GM12878 (cell line): ENCODE measurements around the gene FKBP2. TPM values are rescaled to one million over a fixed set of nuclear protein-coding genes. Genes with fewer than 3 reads are reported as not detected.

ENCODE experiments used
- ASH2L ChIP-seq: fragments of 300-600, 200-600 bp; sonication (generic); IDR thresholded peaks from 2 replicates; pipeline ENCODE4 v1.6.1; 2017; ENCODE audit warnings: low read depth, mild to moderate bottlenecking, borderline replicate concordance
- BACH1 ChIP-seq: fragments of 450-650 bp; IDR thresholded peaks from 2 replicates; pipeline ENCODE4 v1.6.1; 2017; ENCODE audit warnings: mild to moderate bottlenecking, borderline replicate concordance
- CBX5 ChIP-seq: sonication (generic); IDR thresholded peaks from 2 replicates; pipeline ENCODE4 v1.6.1; 2016; ENCODE audit warnings: low read depth, moderate library complexity, mild to moderate bottlenecking, inconsistent platforms
- CTCF ChIP-seq, 3 experiments: IDR thresholded peaks in 2 of 3; conservative IDR thresholded peaks in 1 of 3; 2 replicates each; pipeline ENCODE4 v1.5.1; 2011; ENCODE audit warnings: low read depth in 3 of 3, low read length in 3 of 3, mild to moderate bottlenecking in 3 of 3, control low read depth in 2 of 3, moderate library complexity in 2 of 3, inconsistent platforms in 1 of 3, mixed read lengths in 1 of 3; ENCODE audit not compliant: control insufficient read depth in 2 of 3, insufficient read depth in 1 of 3; ENCODE audit errors: extremely low read depth in 1 of 3
- ESRRA ChIP-seq: IDR thresholded peaks from 2 replicates; pipeline ENCODE4 v1.6.1; 2012; ENCODE audit warnings: mild to moderate bottlenecking, low read length, improper control_type of control experiment
- ETV6 ChIP-seq, 2 experiments: fragments of 450-650 bp in 1 of 2; IDR thresholded peaks in 1 of 2; conservative IDR thresholded peaks in 1 of 2; 2 replicates each; pipeline ENCODE4 v1.6.1; 2014; ENCODE audit warnings: antibody characterized with exemption in 1 of 2, borderline replicate concordance in 1 of 2, low read depth in 1 of 2, mild to moderate bottlenecking in 1 of 2, moderate library complexity in 1 of 2
- HDAC6 ChIP-seq: fragments of 200-600 bp; sonication (generic); IDR thresholded peaks from one replicate; pipeline ENCODE4 v1.8.0; 2017; ENCODE audit warnings: antibody characterized with exemption; ENCODE audit not compliant: unreplicated experiment
- NFIC ChIP-seq: IDR thresholded peaks from 2 replicates; pipeline ENCODE4 v1.6.1; 2012; ENCODE audit warnings: low read depth, mild to moderate bottlenecking, inconsistent platforms, low read length, moderate library complexity
- PAX8 ChIP-seq: fragments of 450-650 bp; IDR thresholded peaks from 2 replicates; pipeline ENCODE4 v1.6.1; 2017; ENCODE audit warnings: mild to moderate bottlenecking, moderate library complexity
- PML ChIP-seq: IDR thresholded peaks from 2 replicates; pipeline ENCODE4 v1.6.1; 2012; ENCODE audit warnings: low read length, inconsistent platforms
- POU2F2 ChIP-seq: IDR thresholded peaks from 3 replicates; pipeline ENCODE4 v1.6.1; 2011; ENCODE audit warnings: low read depth, mild to moderate bottlenecking, low read length, borderline replicate concordance
- SMAD1 ChIP-seq: fragments of 450-650 bp; IDR thresholded peaks from 2 replicates; pipeline ENCODE4 v1.6.1; 2018; ENCODE audit warnings: mild to moderate bottlenecking, low read depth; ENCODE audit not compliant: partially characterized antibody
- ZBTB4 ChIP-seq: fragments of 450-650 bp; formaldehyde crosslinking; IDR thresholded peaks from 2 replicates; pipeline ENCODE4 v1.4.0; 2022; ENCODE audit warnings: mild to moderate bottlenecking, moderate library complexity
- ZNF24 ChIP-seq: fragments of 450-650 bp; IDR thresholded peaks from 2 replicates; pipeline ENCODE4 v1.6.1; 2017; ENCODE audit warnings: antibody characterized with exemption, mild to moderate bottlenecking
- ZNF274 ChIP-seq: IDR thresholded peaks from one replicate; pipeline ENCODE4 v1.8.0; 2011; ENCODE audit not compliant: insufficient read length, insufficient read depth
- polyA plus RNA-seq, 11 experiments: library from polyadenylated mRNA; depleted of rRNA in 4 of 11; unstranded in 6 of 11; stranded (reverse) in 5 of 11; fragments of >200 nt; fragmentation: Nextera tagmentation in 4 of 11; fragmentation: Illumina TruSeq in 1 of 11; extraction: Ambion mirVana in 4 of 11; extraction: Trizol in 1 of 11; gene quantifications; 1 replicate in 1 of 11; 2 replicates in 10 of 11; pipeline versions ENCODE4 v1.2.1 to v1.2.3, GENCODE V29; 2011 to 2016; ENCODE audit warnings: inconsistent platforms in 2 of 11, missing spikeins in 2 of 11, low read depth in 1 of 11
- total RNA-seq, 4 experiments: library from RNA; depleted of rRNA in 3 of 4; stranded (reverse); fragments of >200 nt in 3 of 4; fragmentation: Illumina TruSeq in 1 of 4; extraction: Trizol in 1 of 4; gene quantifications; 2 replicates each; pipeline versions ENCODE4 v1.2.1 to v1.2.3, GENCODE V29; 2013 to 2021
- TF ChIP-seq, protein P1 (sequence below): IDR thresholded peaks from 2 replicates; pipeline ENCODE4 v1.6.1; 2011; ENCODE audit warnings: mild to moderate bottlenecking, low read depth, low read length, moderate library complexity; ENCODE audit not compliant: insufficient replicate concordance
- TF ChIP-seq, protein P2 (sequence below): IDR thresholded peaks from 2 replicates; pipeline ENCODE4 v1.6.1; 2012; ENCODE audit warnings: low read depth, low read length, improper control_type of control experiment
- TF ChIP-seq, protein P3 (sequence below): fragments of 450-650 bp; IDR thresholded peaks from 2 replicates; pipeline ENCODE4 v1.6.1; 2018; ENCODE audit warnings: mild to moderate bottlenecking, low read depth, moderate library complexity; ENCODE audit not compliant: partially characterized antibody

The FKBP2 gene
- total and polyA plus RNA-seq, 10 of the 15 experiments (the other 5 are each of a cell fraction or from before 2014, with no cell fraction given) = 1.8 to 99.7 (median 39.5) TPM

GRCh38 chr11:64259533-64260067, 18.7 kb downstream of the FKBP2 start (continued):
- TF ChIP-seq, protein P1, sequence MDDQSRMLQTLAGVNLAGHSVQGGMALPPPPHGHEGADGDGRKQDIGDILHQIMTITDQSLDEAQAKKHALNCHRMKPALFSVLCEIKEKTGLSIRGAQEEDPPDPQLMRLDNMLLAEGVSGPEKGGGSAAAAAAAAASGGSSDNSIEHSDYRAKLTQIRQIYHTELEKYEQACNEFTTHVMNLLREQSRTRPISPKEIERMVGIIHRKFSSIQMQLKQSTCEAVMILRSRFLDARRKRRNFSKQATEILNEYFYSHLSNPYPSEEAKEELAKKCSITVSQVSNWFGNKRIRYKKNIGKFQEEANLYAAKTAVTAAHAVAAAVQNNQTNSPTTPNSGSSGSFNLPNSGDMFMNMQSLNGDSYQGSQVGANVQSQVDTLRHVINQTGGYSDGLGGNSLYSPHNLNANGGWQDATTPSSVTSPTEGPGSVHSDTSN = no peak
- TF ChIP-seq NFIC (no peak), POU2F2 (no peak), HDAC6 (no peak), CBX5 (no peak), ZBTB4 (CRISPR knock-in tag) (no peak), ESRRA (no peak), ASH2L (no peak), ZNF24 (no peak), ZNF274 (no peak), BACH1 (no peak), ETV6 (conservative IDR thresholded peaks at IDR 0.05 in 1 of 2, IDR thresholded peaks at IDR 0.05 in 1 of 2; ENCODE audit: borderline replicate concordance in 1 of 2, low read depth in 1 of 2) (no peak), PML (no peak), SMAD1 (no peak), PAX8 (no peak), CTCF (IDR thresholded peaks at IDR 0.05 in 2 of 3, conservative IDR thresholded peaks at IDR 0.05 in 1 of 3; ENCODE audit: control insufficient read depth in 2 of 3, extremely low read depth in 1 of 3, insufficient read depth in 1 of 3, low read depth in 3 of 3, low read length in 3 of 3) (no peak)
- TF ChIP-seq, protein P2, sequence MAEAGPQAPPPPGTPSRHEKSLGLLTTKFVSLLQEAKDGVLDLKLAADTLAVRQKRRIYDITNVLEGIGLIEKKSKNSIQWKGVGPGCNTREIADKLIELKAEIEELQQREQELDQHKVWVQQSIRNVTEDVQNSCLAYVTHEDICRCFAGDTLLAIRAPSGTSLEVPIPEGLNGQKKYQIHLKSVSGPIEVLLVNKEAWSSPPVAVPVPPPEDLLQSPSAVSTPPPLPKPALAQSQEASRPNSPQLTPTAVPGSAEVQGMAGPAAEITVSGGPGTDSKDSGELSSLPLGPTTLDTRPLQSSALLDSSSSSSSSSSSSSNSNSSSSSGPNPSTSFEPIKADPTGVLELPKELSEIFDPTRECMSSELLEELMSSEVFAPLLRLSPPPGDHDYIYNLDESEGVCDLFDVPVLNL = no peak
- TF ChIP-seq, protein P3, sequence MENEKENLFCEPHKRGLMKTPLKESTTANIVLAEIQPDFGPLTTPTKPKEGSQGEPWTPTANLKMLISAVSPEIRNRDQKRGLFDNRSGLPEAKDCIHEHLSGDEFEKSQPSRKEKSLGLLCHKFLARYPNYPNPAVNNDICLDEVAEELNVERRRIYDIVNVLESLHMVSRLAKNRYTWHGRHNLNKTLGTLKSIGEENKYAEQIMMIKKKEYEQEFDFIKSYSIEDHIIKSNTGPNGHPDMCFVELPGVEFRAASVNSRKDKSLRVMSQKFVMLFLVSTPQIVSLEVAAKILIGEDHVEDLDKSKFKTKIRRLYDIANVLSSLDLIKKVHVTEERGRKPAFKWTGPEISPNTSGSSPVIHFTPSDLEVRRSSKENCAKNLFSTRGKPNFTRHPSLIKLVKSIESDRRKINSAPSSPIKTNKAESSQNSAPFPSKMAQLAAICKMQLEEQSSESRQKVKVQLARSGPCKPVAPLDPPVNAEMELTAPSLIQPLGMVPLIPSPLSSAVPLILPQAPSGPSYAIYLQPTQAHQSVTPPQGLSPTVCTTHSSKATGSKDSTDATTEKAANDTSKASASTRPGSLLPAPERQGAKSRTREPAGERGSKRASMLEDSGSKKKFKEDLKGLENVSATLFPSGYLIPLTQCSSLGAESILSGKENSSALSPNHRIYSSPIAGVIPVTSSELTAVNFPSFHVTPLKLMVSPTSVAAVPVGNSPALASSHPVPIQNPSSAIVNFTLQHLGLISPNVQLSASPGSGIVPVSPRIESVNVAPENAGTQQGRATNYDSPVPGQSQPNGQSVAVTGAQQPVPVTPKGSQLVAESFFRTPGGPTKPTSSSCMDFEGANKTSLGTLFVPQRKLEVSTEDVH = no peak
